CD4-positive, alpha-beta T cell treated with Interleukin-1 beta for 1 hour (primary cell): ENCODE results near the gene GBP2.

Experiments used
- DNase-seq, 2 donors: peaks; one replicate each; pipeline ENCODE4 v3.0.0-alpha.2; 2020 to 2022

The GBP2 gene

DNA sequence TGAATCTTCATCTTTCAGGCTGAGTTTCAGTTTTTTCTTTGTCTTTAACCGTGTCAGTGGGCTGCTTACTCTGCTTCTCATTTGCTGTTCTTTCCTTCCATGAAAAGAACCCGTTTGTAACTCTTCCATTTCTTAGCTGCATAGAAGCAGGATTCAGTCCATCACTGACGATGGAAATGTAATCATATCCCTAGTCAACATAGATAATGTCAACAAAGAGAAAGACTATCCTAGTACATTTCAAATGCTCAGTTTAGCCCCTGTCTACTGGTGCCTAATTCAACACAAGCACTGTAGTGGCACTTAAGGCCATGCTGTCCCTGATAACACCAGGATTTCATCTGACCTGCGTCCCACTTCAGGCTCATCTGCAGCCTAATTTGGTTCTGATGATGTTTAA, 61.3 kb downstream of the GBP2 start:
- no peak for DNase-seq

DNA sequence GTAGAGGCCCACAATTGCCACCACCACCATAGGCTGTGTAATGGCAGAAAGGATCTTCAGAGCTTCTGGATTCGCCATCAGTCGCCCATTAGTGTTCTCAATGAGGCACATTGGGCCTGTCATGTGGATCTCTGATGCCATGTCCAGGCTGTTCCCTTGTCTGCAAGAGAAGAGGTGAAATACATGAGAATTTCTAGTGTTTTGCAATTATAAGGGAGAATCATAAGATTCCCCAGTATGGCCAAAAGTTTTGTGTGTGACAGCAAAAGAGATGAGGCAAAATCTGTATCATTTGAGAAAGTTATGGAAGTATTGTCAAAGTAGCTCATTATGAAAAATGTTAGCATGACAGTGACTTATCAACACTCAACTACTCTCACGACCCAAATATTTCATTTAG, 62.8 kb downstream of the GBP2 start:
- no peak for DNase-seq

DNA sequence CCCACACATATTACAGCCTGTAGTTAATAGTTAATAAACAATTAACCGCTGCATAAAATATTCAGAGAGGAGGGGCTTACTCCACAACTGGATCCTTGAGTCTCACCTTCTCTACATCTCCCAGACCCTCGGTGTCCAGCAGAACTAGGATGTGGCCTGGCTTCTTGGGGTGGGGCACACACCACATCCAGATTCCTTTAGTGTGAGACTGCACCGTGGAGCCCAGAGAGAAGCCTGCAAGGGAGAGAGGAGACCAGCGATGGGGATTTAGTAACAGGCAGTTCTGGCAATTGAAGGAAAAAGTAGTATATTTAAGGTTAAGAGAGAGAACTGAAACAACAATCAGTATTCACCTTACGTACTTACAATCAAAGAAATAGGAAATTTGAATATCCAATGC, 65.8 kb downstream of the GBP2 start:
- no peak for DNase-seq
